ENCODE measurements around the gene OR9Q1.

The OR9Q1 gene

DNA sequence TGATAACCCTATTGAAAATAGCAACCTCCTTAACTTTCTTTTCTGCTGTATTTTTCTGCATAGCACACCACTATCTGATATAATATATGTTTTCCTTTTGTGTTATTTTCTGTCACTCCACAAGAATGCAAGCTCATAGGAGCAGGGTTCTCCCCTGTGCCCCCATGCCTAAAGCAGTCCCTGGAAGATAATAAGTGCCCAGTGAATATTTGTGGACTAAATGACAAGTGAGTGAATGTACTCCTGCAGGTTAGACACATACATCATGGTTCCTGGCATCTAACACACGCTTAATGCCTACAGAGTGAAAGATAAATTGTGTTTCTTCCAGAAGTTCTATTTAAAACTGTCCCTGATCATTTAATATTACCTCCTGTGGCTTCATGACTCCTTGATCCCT lies 141.3 kb downstream of the OR9Q1 start:
- TF ChIP-seq, protein P1, sequence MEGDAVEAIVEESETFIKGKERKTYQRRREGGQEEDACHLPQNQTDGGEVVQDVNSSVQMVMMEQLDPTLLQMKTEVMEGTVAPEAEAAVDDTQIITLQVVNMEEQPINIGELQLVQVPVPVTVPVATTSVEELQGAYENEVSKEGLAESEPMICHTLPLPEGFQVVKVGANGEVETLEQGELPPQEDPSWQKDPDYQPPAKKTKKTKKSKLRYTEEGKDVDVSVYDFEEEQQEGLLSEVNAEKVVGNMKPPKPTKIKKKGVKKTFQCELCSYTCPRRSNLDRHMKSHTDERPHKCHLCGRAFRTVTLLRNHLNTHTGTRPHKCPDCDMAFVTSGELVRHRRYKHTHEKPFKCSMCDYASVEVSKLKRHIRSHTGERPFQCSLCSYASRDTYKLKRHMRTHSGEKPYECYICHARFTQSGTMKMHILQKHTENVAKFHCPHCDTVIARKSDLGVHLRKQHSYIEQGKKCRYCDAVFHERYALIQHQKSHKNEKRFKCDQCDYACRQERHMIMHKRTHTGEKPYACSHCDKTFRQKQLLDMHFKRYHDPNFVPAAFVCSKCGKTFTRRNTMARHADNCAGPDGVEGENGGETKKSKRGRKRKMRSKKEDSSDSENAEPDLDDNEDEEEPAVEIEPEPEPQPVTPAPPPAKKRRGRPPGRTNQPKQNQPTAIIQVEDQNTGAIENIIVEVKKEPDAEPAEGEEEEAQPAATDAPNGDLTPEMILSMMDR (IDR thresholded peaks at IDR 0.05; ENCODE audit: borderline replicate concordance, insufficient read depth, low read depth, low read length), result no peak
- no peak overlapping the region for H3K4me3 ChIP-seq (ENCODE audit: low read depth, low read length)

DNA sequence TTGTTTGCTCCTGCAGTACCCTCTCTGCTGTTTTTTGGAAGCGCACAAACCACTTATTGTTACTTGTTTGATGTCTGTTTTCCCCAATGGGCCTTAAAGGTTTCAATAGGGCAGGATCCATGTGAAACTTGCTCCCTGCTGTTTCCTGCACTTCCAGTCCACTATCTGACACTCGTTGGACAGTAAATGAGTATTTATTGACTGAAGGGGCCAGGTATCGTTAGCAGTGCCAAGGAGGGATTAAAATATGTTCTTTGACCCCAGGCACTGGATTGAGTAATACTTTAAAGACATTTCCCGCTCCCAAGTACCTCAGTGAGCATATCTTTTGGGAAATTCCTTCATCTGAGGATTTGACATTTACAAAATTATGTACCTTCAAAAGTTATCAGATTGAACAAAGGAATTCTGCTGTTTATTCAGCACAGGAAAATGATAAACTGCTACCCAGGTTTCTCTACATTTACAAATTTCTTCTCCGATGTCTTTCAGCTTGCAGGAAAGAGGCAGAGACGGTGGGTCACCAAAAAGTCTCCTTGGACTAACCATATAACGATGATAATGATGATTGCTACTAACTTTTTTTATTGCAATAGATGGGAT lies 141.9 kb downstream of the OR9Q1 start:
- TF ChIP-seq, protein P1 (IDR thresholded peaks at IDR 0.05; ENCODE audit: borderline replicate concordance, insufficient read depth, low read depth, low read length), result no peak

DNA sequence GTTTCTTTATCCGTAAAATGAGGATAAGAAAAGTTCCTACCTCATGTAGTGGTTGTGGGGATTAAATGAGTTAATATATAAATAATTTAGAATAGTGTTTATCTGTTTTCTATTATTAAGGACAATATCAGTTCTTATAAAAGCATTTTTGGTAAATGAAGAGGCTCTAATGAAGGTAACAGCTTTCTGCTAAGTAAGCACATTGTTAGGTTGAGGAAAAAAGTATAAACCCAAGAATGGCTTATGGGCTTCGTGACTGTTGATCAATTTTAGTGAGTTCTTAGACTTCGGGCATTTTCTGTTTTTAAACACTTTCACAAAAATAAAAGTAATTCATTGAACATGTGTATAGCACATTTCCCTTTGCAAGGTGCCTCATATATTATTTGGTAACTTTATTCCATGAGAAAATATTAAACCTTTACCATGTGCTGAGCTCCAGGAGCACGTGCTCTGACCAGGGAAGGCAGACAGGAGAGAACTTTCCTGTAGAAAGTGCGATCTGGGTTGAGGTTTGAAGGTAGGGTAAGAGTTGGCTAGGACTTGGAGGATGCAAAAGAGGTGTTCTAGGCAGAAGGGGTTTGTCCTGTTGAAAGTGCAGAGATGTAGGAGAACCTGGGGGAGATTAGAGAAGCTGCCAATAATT lies 153.9 kb downstream of the OR9Q1 start:
- TF ChIP-seq, protein P1 (IDR thresholded peaks at IDR 0.05; ENCODE audit: borderline replicate concordance, insufficient read depth, low read depth, low read length), result no peak
- H3K4me3 ChIP-seq (ENCODE audit: low read depth, low read length), result no peak overlapping the region

More for the DNA sequence above, 141.9 kb downstream of the OR9Q1 start:
- H3K4me3 ChIP-seq (ENCODE audit: low read depth, low read length), result no peak overlapping the region

DNA sequence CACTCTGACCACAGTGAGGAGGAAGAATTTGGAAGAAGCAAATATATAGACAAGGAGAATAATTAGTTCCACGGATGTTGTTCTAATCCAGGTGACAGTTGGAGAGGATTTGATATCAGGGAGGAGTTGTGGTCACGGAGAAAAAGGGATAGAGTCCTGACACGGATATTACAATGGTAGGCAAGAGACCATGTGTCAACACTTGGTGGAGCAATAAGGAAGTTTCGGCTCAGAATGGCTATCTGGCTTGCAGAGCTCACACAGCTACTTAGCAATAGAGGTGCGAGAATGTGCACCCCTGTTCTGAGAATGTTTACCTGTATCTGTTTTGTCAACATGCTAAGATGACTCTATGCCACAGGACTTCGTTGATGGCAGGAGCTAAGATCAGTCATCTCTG lies 154.8 kb downstream of the OR9Q1 start:
- H3K4me3 ChIP-seq (ENCODE audit: low read depth, low read length), result no peak overlapping the region
- TF ChIP-seq, protein P1 (IDR thresholded peaks at IDR 0.05; ENCODE audit: borderline replicate concordance, insufficient read depth, low read depth, low read length), result no peak

DNA sequence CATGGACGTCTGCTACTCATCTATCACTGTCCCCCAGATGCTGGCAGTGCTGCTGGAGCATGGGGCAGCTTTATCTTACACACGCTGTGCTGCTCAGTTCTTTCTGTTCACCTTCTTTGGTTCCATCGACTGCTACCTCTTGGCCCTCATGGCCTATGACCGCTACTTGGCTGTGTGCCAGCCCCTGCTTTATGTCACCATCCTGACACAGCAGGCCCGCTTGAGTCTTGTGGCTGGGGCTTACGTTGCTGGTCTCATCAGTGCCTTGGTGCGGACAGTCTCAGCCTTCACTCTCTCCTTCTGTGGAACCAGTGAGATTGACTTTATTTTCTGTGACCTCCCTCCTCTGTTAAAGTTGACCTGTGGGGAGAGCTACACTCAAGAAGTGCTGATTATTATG lies 156.0 kb downstream of the OR9Q1 start:
- no peak overlapping the region for H3K4me3 ChIP-seq (ENCODE audit: low read depth, low read length)
- TF ChIP-seq, protein P1 (IDR thresholded peaks at IDR 0.05; ENCODE audit: borderline replicate concordance, insufficient read depth, low read depth, low read length), result no peak

DNA sequence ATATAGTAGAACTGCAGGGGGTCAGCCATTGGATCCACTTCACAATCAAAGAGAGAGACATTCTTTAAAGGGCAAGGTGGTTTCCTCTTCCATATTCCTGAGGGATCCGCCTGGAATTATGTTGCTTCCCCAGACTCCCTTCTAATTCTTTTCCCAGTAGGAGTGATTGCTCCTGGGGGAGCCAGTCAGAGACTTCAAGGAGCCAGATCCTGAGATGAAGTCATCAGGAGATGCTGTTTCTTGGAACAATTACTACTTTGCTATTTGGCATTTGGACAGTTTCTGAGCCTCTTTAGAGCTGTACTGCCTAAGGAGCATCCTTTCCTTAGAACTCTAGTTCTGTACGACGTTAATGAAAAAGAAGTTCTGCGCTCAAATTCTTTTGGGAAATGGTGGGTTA lies 163.3 kb downstream of the OR9Q1 start:
- TF ChIP-seq, protein P1 (IDR thresholded peaks at IDR 0.05; ENCODE audit: borderline replicate concordance, insufficient read depth, low read depth, low read length), result no peak
- H3K4me3 ChIP-seq (ENCODE audit: low read depth, low read length), result no peak overlapping the region

DNA sequence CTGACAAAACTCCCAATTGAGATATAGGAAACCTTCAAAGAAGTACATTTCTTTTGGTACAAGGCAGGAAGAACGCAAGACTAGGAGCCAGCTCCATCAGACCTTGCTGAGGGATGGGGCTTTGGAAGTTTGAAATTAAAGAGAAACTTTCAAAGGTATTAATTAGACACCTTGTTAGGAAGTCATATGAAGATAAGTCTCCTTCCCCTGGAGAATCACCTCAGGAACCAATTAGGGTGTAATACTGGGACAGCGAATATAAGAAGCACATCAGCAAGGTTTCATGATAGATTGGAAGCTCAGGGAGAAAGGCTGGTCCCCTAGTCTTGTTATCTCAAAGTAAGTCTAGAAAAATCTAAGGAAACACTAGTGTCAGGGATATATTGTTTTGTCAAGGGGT lies 165.1 kb downstream of the OR9Q1 start, which contains the start of gene OR9Q2:
Gene OR9Q2, plus strand, starts transcription at position 301 of the 400 bp plus-strand sequence. CDS start 1,421 bp downstream, outside the sequence.
- TF ChIP-seq, protein P1 (IDR thresholded peaks at IDR 0.05; ENCODE audit: borderline replicate concordance, insufficient read depth, low read depth, low read length), result no peak
- no peak within 1 kb of the TSS for H3K4me3 ChIP-seq (ENCODE audit: low read depth, low read length)

Data from GM12875 (cell line).